Measurements from ENCODE around the gene LSM14A. TPM values are rescaled to one million over a fixed set of nuclear protein-coding genes. Genes with fewer than 3 reads are reported as not detected.
A peak's percentile ranks its signal among the peaks of the same experiment; 100 is the strongest.

The LSM14A gene
- polyA plus RNA-seq, 5 donors: 127 to 162 (median 159) TPM

GRCh38 chr19:34254046-34254697, 81.9 kb downstream of the LSM14A start, which contains the start of gene GARRE1:
GARRE1 (plus strand) TSS chr19:34254554; CDS start chr19:34300474, 45,920 bp downstream.
- peak; percentile 84 to 85 for DNase-seq

- no peak for DNase-seq
These were observed 82.6 kb downstream of the LSM14A start for GRCh38 chr19:34254698-34255432.

- DNase-seq: no peak
These were observed 83.2 kb downstream of the LSM14A start for GRCh38 chr19:34255546-34255945.

GRCh38 chr19:34256835-34257558, 84.7 kb downstream of the LSM14A start:
- DNase-seq: no peak

- DNase-seq: no peak
These were observed 85.2 kb downstream of the LSM14A start for GRCh38 chr19:34257559-34257924.

GRCh38 chr19:34259367-34260095, 87.2 kb downstream of the LSM14A start:
- DNase-seq: no peak

- DNase-seq: no peak
These were observed 88.5 kb downstream of the LSM14A start for GRCh38 chr19:34260771-34261173.

- no peak for DNase-seq
These were observed 89.2 kb downstream of the LSM14A start for GRCh38 chr19:34261334-34262109.

GRCh38 chr19:34263745-34264237, 91.5 kb downstream of the LSM14A start:
- DNase-seq: no peak

- DNase-seq: no peak
These were observed 92.9 kb downstream of the LSM14A start for GRCh38 chr19:34265221-34265650.

- DNase-seq: no peak
These were observed 96.8 kb downstream of the LSM14A start for GRCh38 chr19:34269081-34269480.

GRCh38 chr19:34269489-34269888, 97.2 kb downstream of the LSM14A start:
- no peak for DNase-seq

GRCh38 chr19:34269968-34270621, 97.8 kb downstream of the LSM14A start:
- DNase-seq: peak in 1 of 2 donors; percentile 49

- no peak for DNase-seq
These were observed 100.8 kb downstream of the LSM14A start for GRCh38 chr19:34273121-34273520.

GRCh38 chr19:34274284-34274826, 102.1 kb downstream of the LSM14A start:
- DNase-seq: no peak

- no peak for DNase-seq
These were observed 102.7 kb downstream of the LSM14A start for GRCh38 chr19:34274827-34275625.

GRCh38 chr19:34275705-34276104, 103.4 kb downstream of the LSM14A start:
- no peak for DNase-seq

GRCh38 chr19:34276614-34277013, 104.3 kb downstream of the LSM14A start:
- DNase-seq: no peak

GRCh38 chr19:34277244-34277643, 104.9 kb downstream of the LSM14A start:
- DNase-seq: no peak

Data from right lung (tissue), 5 donors.